NCI-H2107 treated with DMSO at 0.1 percent for 48 hours (cell line): ENCODE measurements around the gene CD4.

Source experiments
- DNase-seq: peaks from one replicate; lab custom pipeline; 2025; ENCODE audit not compliant: unreplicated experiment; lab: John Stamatoyannopoulos, UW

The CD4 gene

DNA sequence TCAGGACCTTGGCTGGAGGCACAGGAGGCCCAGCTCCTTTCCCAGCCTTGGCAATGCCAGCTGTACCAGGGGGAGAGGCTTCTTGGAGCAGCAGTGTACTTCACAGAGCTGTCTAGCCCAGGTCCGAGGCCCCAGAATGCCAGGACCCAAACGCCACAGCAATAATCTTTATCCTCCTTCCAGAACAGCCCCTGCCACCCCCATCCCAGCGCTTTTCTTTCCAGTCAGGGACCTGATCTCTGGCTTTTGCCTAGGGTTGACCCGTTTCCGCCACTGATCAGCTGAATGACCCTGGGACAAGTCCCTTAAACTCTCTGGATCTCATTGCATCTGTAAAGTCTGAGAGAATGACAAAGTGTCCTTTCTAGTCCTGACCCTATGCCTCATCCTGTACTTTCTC lies 11.9 kb upstream of the CD4 start:
- DNase-seq, result no peak

DNA sequence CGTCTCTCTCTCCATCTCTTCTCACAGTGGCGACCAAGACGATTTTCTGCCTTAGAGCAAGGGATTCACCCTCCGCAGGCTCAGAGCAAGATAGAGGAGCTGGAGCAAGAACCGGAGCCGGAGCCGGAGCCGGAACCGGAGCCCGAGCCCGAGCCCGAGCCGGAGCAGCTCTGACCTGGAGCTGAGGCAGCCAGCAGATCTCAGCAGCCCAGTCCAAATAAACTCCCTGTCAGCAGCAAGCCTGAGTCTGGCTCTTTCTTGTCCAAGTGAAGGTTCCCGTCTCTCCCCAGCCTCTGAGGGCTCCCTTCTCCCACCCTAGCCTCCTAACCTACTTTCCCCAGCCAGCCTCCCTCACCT lies 11.1 kb upstream of the CD4 start:
- DNase-seq, result peak; percentile 22

- DNase-seq, result peak; percentile 96
Measured at GRCh38 chr12:6778574-6779550, 10.5 kb upstream of the CD4 start.

DNA sequence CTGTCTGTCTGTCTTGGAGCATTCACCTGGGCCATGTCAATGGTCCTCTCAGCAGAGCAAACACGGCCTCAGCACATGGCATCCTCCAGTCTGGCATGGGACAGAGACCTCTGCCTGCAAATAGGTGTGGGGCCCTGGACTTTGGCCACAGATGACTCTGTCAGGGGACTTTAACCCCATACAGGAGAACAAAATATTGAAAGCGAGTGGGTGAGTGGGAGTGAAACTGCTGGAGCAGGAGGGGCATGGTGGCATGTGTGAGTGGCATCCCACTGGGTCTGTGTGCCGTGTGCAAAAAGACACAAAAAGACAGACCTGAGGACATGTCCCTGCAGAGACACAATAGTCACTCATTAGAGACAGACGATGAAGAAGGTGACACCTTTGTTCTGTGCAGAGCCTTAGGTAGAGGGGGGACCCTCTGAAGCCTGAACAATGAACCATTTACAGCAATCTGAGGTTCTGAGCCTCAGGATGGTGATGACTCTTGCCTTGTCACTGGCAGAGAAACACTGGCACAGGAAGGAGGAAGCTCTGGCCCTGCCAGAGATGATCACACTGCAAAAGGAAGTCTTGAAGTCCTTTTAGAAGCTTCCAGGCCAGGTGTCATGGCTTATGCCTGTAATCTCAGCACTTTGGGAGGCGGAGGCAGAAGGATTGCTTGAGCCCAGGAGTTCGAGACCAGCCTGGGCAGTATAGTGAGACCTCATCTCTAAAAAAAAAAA lies 9.5 kb upstream of the CD4 start:
- DNase-seq, result no peak

DNA sequence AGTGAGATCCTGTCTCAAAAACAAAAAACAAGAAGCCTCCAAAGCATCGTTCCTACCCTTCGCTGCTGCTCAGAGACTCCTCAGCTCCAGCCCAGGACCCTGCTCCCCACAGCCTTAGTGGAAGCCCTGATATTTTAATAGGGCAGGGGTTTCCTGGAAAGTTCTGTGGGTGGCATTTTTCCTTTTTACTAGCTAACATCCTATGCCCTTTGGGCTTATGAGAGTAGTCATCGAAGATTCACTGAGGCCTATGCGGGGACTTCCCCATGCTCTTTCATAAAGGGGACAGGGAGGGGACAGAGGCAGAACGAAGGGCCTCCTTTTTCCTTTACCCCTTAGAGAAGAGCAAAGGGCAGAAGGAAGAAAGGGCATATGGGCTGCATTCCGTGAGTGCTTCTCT lies 8.8 kb upstream of the CD4 start:
- DNase-seq, result no peak

DNA sequence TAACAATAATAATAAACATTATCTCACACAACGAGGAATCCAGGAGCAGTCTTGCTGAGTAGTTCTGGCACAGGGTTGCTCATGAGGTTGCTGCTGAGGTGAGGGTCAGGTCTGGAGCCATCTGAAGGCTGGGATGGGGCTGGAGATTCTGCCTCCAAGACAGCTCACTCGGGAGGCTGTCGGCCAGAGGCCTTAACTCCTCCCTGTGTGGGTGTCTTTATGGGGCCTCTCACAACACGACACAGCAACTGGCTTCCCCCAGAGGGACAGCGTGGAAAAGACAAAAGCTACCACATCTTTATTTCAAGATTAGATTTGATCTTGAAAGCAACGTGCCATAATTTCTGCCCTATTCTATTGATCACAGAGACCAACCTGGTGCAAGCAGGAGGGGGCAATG lies 7.2 kb upstream of the CD4 start:
- no peak for DNase-seq

- no peak for DNase-seq
Measured at GRCh38 chr12:6782850-6783566, 6.3 kb upstream of the CD4 start.

DNA sequence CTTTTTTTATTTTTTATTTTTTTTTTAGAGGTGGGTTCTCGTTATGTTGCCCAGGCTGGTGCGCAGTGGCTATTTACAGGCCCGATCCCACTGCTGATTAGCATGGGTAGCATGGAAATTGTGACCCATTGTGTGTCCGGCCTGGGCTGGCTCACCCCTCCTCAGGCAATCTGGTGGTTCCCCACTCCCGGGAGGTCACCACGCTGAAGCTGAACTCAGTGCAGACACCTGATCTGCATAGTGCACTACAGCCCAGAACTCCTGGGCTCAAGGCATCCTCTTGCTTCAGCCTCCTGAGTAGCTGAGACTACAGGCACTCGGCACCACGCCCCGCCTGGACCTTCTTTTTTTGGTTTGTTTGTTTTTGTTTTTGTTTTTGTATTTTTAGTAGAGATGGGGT lies 5.5 kb upstream of the CD4 start:
- DNase-seq, result no peak

DNA sequence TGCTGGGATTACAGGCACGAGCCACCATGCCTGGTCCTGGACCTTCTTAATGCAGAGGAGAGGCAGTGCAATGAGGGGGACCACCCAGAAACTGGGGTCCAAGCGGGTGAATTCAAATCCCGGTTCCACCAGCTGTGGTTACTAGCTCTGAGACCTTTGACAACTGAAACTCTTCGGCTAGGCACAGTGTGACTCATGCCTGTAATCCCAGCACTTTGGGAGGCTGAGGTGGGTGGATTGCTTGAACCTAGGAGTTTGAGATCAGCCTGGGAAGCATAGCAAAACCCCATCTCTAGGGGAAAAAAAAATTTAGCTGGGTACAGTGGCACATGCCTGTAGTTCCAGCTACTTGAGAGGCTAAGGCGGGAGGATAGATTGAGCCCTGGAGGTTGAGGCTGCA lies 5.0 kb upstream of the CD4 start:
- no peak for DNase-seq

GRCh38 chr12:6784761-6785160 lies 4.6 kb upstream of the CD4 start:
- no peak for DNase-seq

GRCh38 chr12:6786416-6787094 lies 2.8 kb upstream of the CD4 start:
- no peak for DNase-seq

- no peak for DNase-seq
Measured at GRCh38 chr12:6787309-6787708, 2.0 kb upstream of the CD4 start.

DNA sequence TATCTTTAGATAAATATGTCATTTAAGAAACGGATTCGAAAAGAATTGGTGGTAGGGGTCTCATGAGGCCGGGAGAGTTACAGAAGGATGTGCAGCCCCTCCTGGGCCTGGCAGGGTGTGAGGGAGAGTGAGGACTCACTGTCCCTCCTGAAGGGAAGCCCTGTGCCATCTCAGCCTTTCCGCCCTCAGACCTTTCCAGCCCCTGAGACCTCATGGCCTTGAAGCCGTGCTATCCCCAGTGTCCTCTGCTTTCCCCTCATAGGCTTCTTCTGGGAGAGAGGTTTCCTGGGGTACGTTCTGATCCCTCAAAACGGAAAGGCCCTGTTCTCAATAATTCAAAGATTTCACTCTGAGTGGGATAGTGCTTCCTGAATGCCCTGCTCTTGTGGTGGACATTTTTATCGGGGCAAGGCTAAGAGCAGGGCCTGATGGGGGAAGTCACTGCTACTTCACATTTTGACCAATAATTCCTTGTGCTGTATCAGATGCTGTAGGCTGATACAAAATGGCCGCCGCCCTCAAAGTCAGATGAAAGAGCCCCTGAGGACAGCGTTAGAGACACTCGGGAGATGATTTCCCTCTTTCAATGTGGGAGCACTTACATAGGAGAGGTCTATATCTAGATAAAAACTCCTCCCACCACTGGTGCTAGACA lies 1.3 kb downstream of the CD4 start:
- no peak for DNase-seq

- DNase-seq, result no peak
Measured at GRCh38 chr12:6791931-6792520, 2.7 kb downstream of the CD4 start.

- no peak for DNase-seq
Measured at GRCh38 chr12:6792522-6793201, 3.3 kb downstream of the CD4 start.

- DNase-seq, result no peak
Measured at GRCh38 chr12:6795088-6795487, 5.8 kb downstream of the CD4 start.

DNA sequence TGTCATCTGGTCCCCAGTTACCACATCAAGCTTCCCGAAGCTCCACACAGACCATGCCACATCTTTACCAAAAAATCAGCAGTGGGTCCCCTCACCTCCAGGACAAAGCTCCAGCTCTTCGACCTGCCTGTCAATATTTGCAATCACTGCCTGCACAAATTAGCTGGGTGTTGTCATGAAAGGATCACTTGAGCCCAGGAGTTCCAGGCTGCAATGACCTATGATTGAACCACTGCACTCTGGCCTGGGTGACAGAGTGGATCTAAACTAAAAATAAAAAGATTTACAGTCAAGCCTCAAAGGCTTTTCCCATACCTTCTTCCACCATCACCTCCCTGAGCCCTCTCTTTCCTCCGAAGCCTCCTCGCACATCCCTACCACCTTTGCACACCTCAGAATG lies 7.2 kb downstream of the CD4 start:
- no peak for DNase-seq

DNA sequence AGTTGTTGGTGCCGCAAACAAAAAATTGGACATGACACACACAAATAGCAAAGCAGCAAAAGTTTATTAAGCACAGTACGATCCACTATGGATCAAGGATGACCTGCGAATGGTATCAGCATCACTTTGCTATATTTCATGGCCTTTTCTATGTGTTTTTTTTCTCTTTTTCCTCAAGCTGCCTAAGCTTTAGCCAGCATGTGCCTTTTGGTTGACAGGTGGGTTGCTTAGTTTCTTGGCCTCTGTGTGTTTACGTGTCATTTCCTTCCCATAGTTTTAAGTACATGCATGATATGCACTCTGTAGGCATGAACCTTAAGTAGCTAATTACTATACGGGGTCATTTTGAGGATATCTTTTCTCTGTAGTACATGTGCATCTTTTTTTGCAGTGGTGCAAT lies 9.8 kb downstream of the CD4 start:
- no peak for DNase-seq

DNA sequence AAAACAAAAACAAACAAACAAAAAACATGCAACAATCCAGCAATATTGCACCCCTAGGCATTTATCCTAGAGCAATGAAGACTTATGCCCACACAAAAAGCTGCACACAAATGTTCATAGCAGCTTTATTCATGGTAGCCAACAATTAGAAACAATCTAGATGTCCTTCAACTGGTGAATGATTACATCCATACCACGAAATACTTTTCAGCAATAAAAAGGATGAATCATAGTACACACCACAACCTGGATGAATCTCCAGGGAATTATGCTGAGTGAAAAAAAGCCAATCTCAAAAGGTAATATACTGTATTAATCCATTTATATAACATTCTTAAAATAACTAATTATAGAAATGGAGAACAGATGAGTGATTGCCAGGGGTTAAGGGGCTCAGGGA lies 17.8 kb downstream of the CD4 start:
- no peak for DNase-seq

DNA sequence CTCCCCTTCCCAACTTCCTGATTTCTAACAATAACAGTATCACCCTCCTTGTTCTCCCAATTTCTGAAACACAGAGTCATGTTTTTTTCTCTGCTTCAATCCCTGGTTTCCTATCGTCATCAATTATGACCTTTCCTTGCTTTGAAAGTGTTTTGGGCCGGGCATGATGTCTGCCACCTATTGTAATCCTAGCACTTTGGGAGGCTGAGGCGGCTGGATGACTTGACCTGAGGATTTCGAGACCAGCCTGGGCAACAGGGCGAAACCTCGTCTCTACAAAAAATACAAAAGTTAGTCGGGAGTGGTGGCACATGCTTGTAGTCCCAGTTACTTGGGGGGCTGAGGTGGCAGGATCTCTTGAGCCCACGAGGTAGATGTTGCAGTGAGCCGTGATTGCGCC lies 19.7 kb downstream of the CD4 start:
- DNase-seq, result no peak
